Measurements from ENCODE around the gene LYPD6B.

LYPD6B gene

DNA sequence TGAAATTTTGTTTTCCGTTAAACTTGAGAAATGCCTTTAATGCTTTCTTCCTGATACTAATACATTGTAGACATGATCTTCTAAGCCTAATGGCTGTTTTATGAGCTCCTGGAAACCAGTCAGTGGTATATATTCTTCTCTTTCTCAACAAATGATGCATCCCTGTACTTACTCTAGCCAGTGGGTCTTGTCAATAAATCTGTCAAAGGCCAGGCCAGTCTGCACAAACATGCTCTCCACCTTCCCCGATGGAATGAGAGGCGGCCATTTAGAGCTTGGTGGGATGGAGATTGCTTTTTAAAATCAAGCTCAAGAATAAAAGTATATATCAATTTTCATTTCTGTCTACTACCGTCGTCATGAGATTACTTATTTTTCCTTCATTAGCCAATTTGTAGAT is 140.1 kb downstream of the LYPD6B start:
- H3K9me3 ChIP-seq (ENCODE audit: control insufficient read depth, low read length), result no peaks in the 10 kb centered on the region
- H3K27ac ChIP-seq (ENCODE audit: insufficient read depth, low read length, poor library complexity, severe bottlenecking), result no peak overlapping the region
- no peaks in the 10 kb centered on the region for H3K36me3 ChIP-seq (ENCODE audit: control insufficient read depth, insufficient read depth, low read length)
- H3K27me3 ChIP-seq (replicated peaks; ENCODE audit: control insufficient read depth, insufficient read depth, low read length, poor library complexity, severe bottlenecking), result peaks cover 4% of the 10 kb centered on the region
- H3K4me3 ChIP-seq (ENCODE audit: insufficient read depth, low read depth, low read length, poor library complexity, severe bottlenecking), result no peak overlapping the region
- no peaks in the 10 kb centered on the region for H3K4me1 ChIP-seq (ENCODE audit: control insufficient read depth, insufficient read depth, low read length, poor library complexity, severe bottlenecking)
- DNase-seq, result no peak

DNA sequence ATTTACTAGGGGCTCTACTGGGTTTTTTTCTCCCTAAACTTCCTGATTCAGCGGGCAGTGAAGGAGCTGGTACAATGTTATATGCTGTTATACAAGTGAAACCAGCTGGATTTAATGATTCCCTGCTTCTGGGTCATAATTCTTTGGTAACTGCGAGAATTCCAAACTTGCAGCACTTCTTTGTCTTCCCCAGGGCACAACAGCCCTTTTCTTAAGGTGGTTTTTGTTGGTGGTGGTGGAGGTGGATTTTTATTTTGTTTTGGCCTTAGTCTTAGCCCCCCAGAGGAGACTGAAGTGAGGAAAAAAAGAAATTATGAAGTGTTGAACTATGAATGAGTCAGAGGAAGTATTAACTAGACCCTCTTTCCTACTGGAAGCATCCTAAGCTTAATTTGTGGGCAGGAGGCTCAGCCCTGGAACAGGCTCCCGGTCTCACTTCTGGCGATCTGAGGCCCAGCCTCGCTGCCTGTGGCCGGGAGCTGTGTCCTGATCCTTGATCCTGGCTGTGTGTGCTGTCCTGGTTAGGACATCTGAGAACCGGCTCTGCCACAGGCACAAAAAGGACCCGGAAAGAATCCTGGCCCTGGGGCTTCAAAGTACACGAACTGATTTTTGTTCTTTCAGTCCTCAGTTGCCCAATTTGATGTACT is 141.9 kb downstream of the LYPD6B start:
- Histone ChIP-seq H3K36me3 (ENCODE audit: control insufficient read depth, insufficient read depth, low read length) (no peaks in the 10 kb centered on the region), H3K27ac (ENCODE audit: insufficient read depth, low read length, poor library complexity, severe bottlenecking) (no peak overlapping the region), H3K27me3 (replicated peaks; ENCODE audit: control insufficient read depth, insufficient read depth, low read length, poor library complexity, severe bottlenecking) (peaks cover 4% of the 10 kb centered on the region), H3K9me3 (ENCODE audit: control insufficient read depth, low read length) (no peaks in the 10 kb centered on the region), H3K4me3 (ENCODE audit: insufficient read depth, low read depth, low read length, poor library complexity, severe bottlenecking) (no peak overlapping the region), H3K4me1 (ENCODE audit: control insufficient read depth, insufficient read depth, low read length, poor library complexity, severe bottlenecking) (no peaks in the 10 kb centered on the region)
- DNase-seq, result no peak

DNA sequence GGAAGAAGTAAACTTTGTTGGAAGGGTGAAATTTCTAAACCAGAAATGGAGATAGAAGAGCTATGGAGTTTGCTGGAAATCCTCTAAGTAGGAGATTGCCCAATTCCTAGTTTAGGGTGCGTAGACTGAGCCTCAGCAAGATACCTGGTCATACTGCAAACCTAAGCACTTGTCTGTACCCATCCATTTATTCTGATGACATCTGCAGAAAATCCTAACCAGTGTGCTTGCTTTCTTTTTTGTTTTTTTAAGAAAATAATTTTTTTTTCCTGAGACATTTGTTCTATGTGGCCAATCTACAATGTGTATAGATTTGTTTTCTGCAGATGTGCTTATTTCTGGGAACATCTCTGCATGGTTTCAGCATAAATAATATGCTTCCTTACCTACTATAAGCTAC is 144.7 kb downstream of the LYPD6B start:
- no peaks in the 10 kb centered on the region for H3K9me3 ChIP-seq (ENCODE audit: control insufficient read depth, low read length)
- H3K4me3 ChIP-seq (ENCODE audit: insufficient read depth, low read depth, low read length, poor library complexity, severe bottlenecking), result no peak overlapping the region
- no peaks in the 10 kb centered on the region for H3K36me3 ChIP-seq (ENCODE audit: control insufficient read depth, insufficient read depth, low read length)
- H3K27me3 ChIP-seq (replicated peaks; ENCODE audit: control insufficient read depth, insufficient read depth, low read length, poor library complexity, severe bottlenecking), result peaks cover 4% of the 10 kb centered on the region
- DNase-seq, result no peak
- H3K4me1 ChIP-seq (ENCODE audit: control insufficient read depth, insufficient read depth, low read length, poor library complexity, severe bottlenecking), result no peaks in the 10 kb centered on the region
- no peak overlapping the region for H3K27ac ChIP-seq (ENCODE audit: insufficient read depth, low read length, poor library complexity, severe bottlenecking)

DNA sequence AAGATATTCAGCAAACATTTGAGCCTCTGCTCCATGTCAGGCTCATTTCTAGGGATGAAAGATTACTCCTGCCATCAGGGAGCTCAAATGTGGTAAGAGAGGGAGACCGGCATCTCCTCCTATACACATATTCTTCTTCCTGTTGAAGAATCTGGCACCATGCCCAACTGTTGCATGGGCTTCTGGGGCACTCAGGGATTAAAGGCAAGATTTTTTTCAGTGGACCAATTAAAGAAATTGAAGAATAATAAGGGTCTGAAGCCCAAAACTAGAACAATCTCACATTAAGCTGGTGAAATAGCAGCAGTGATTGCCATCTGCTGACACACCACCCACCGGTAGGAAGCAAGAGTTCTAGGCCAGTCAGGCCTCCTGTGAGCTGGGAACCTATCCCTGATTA is 146.5 kb downstream of the LYPD6B start:
- no peak for DNase-seq

DNA sequence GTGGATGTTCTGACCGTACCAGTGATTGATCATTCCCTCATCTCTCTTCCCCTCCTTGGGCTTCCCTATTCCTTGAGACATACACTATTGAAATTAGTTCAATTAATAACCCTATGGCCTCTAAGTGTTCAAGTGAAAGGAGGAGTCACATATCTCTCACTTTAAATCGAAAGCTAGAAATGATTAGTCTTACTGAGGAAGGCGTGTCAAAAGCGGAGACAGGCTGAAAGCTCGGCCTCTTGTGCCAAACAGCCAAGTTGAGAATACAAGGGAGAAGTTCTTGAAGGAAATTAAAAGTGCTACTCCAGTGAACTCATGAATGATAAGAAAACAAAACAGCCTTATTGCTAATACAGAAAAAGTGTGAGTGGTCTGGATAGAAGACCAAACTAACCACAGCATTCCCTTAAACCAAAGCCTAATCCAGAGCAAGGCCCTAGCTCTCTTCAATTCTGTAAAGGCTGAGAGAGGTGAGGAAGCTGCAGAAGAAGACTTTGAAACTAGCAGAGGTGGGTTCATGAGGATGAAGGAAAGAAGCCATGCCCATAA is 147.5 kb downstream of the LYPD6B start:
- no peaks in the 10 kb centered on the region for H3K4me1 ChIP-seq (ENCODE audit: control insufficient read depth, insufficient read depth, low read length, poor library complexity, severe bottlenecking)

More for the DNA sequence above, 146.5 kb downstream of the LYPD6B start:
- H3K9me3 ChIP-seq (ENCODE audit: control insufficient read depth, low read length), result no peaks in the 10 kb centered on the region
- H3K27me3 ChIP-seq (replicated peaks; ENCODE audit: control insufficient read depth, insufficient read depth, low read length, poor library complexity, severe bottlenecking), result peaks cover 4% of the 10 kb centered on the region
- H3K36me3 ChIP-seq (ENCODE audit: control insufficient read depth, insufficient read depth, low read length), result no peaks in the 10 kb centered on the region
- no peaks in the 10 kb centered on the region for H3K4me1 ChIP-seq (ENCODE audit: control insufficient read depth, insufficient read depth, low read length, poor library complexity, severe bottlenecking)
- no peak overlapping the region for H3K27ac ChIP-seq (ENCODE audit: insufficient read depth, low read length, poor library complexity, severe bottlenecking)
- no peak overlapping the region for H3K4me3 ChIP-seq (ENCODE audit: insufficient read depth, low read depth, low read length, poor library complexity, severe bottlenecking)

DNA sequence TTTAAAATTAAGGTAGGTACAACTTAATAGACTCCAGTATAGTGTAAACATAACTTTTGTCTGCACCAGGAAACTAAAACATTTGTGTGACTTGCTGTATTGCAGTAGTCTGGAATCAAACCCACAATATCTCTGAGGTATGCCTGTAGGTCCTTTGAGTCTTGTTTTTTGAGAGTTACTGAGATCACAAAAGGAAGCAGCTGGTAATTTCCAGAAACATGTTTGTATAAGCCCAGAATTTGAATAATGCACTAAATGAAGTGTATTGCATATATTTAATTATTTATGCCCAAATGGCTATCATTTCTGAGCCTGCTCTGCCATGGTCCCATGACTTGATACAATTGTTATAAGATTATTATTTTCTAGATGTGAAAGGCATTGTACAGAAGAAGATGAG is 148.6 kb downstream of the LYPD6B start:
- no peaks in the 10 kb centered on the region for H3K9me3 ChIP-seq (ENCODE audit: control insufficient read depth, low read length)
- H3K4me3 ChIP-seq (ENCODE audit: insufficient read depth, low read depth, low read length, poor library complexity, severe bottlenecking), result no peak overlapping the region
- H3K4me1 ChIP-seq (ENCODE audit: control insufficient read depth, insufficient read depth, low read length, poor library complexity, severe bottlenecking), result no peaks in the 10 kb centered on the region
- no peak for DNase-seq
- no peak overlapping the region for H3K27ac ChIP-seq (ENCODE audit: insufficient read depth, low read length, poor library complexity, severe bottlenecking)
- no peaks in the 10 kb centered on the region for H3K36me3 ChIP-seq (ENCODE audit: control insufficient read depth, insufficient read depth, low read length)
- H3K27me3 ChIP-seq (replicated peaks; ENCODE audit: control insufficient read depth, insufficient read depth, low read length, poor library complexity, severe bottlenecking), result no peaks in the 10 kb centered on the region

More for the DNA sequence above, 147.5 kb downstream of the LYPD6B start:
- no peaks in the 10 kb centered on the region for H3K9me3 ChIP-seq (ENCODE audit: control insufficient read depth, low read length)
- H3K27ac ChIP-seq (ENCODE audit: insufficient read depth, low read length, poor library complexity, severe bottlenecking), result no peak overlapping the region
- H3K27me3 ChIP-seq (replicated peaks; ENCODE audit: control insufficient read depth, insufficient read depth, low read length, poor library complexity, severe bottlenecking), result no peaks in the 10 kb centered on the region
- no peaks in the 10 kb centered on the region for H3K36me3 ChIP-seq (ENCODE audit: control insufficient read depth, insufficient read depth, low read length)
- DNase-seq, result no peak
- H3K4me3 ChIP-seq (ENCODE audit: insufficient read depth, low read depth, low read length, poor library complexity, severe bottlenecking), result no peak overlapping the region

DNA sequence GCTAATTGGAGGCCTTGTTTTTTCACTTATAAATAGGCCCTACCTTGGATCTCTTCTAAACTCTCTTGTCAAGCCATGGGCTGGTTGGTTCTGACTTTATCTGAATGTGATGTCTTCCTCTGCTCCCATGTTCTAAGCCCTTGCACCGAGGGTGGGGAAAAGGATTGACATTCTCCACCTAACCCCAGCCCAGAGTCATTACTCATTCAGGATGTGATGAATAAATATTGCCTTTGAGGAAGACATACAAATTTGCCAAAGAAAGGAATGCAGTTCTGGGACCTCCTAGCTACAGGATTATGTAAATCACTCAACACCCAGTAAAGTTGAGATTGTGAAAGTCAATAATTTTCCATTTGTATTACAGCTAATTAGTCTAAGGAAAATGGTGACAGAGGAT is 149.8 kb downstream of the LYPD6B start:
- H3K27ac ChIP-seq (ENCODE audit: insufficient read depth, low read length, poor library complexity, severe bottlenecking), result no peak overlapping the region
- H3K36me3 ChIP-seq (ENCODE audit: control insufficient read depth, insufficient read depth, low read length), result no peaks in the 10 kb centered on the region
- no peak for DNase-seq

DNA sequence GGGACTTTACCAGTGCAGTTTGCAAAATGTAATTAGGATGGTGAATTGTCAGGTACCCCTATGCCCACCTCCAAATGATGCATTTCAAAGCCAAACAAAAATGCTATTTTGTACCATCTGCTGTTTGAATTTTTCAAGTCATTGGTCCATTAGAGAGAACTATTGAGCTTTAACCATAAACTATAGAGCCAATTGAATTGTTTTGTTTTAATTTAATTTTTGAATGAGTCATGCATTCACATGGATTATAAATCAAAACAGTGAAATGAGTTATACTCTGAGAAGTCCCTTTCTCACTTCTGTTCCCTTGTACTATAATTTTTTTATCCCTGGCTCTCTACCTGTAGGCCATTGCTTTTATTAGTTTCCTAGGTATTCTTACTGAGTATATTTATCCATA is 151.3 kb downstream of the LYPD6B start:
- no peak for DNase-seq

More for the DNA sequence above, 149.8 kb downstream of the LYPD6B start:
- Histone ChIP-seq H3K4me1 (ENCODE audit: control insufficient read depth, insufficient read depth, low read length, poor library complexity, severe bottlenecking) (no peaks in the 10 kb centered on the region), H3K4me3 (ENCODE audit: insufficient read depth, low read depth, low read length, poor library complexity, severe bottlenecking) (no peak overlapping the region), H3K9me3 (ENCODE audit: control insufficient read depth, low read length) (no peaks in the 10 kb centered on the region), H3K27me3 (replicated peaks; ENCODE audit: control insufficient read depth, insufficient read depth, low read length, poor library complexity, severe bottlenecking) (no peaks in the 10 kb centered on the region)

DNA sequence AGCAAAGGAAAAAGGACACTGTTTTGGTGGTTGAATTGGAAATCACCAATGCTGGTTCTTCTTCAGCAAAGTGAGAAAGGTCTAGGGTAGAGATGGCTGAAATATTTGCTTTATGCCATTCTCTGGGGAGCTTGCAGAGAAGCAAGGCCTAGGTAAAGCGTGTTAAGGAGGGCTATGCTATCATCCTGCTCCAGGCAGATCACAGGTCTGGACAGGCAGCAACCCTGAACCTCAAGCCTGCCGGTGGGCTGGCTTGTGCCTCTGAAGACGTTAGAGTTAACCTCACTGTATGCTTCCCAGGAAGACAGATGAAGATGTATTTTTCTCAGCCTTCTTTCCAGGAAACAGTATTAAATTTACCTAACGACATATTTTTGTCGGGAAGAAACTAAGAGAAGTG is 153.4 kb downstream of the LYPD6B start:
- Histone ChIP-seq H3K9me3 (ENCODE audit: control insufficient read depth, low read length) (no peaks in the 10 kb centered on the region), H3K4me3 (ENCODE audit: insufficient read depth, low read depth, low read length, poor library complexity, severe bottlenecking) (no peak overlapping the region), H3K4me1 (ENCODE audit: control insufficient read depth, insufficient read depth, low read length, poor library complexity, severe bottlenecking) (no peaks in the 10 kb centered on the region), H3K27me3 (replicated peaks; ENCODE audit: control insufficient read depth, insufficient read depth, low read length, poor library complexity, severe bottlenecking) (no peaks in the 10 kb centered on the region), H3K36me3 (ENCODE audit: control insufficient read depth, insufficient read depth, low read length) (no peaks in the 10 kb centered on the region), H3K27ac (ENCODE audit: insufficient read depth, low read length, poor library complexity, severe bottlenecking) (no peak overlapping the region)
- no peak for DNase-seq

More for the DNA sequence above, 151.3 kb downstream of the LYPD6B start:
- no peaks in the 10 kb centered on the region for H3K27me3 ChIP-seq (replicated peaks; ENCODE audit: control insufficient read depth, insufficient read depth, low read length, poor library complexity, severe bottlenecking)
- H3K9me3 ChIP-seq (ENCODE audit: control insufficient read depth, low read length), result no peaks in the 10 kb centered on the region
- H3K27ac ChIP-seq (ENCODE audit: insufficient read depth, low read length, poor library complexity, severe bottlenecking), result no peak overlapping the region
- H3K4me3 ChIP-seq (ENCODE audit: insufficient read depth, low read depth, low read length, poor library complexity, severe bottlenecking), result no peak overlapping the region
- H3K4me1 ChIP-seq (ENCODE audit: control insufficient read depth, insufficient read depth, low read length, poor library complexity, severe bottlenecking), result no peaks in the 10 kb centered on the region
- H3K36me3 ChIP-seq (ENCODE audit: control insufficient read depth, insufficient read depth, low read length), result no peaks in the 10 kb centered on the region

DNA sequence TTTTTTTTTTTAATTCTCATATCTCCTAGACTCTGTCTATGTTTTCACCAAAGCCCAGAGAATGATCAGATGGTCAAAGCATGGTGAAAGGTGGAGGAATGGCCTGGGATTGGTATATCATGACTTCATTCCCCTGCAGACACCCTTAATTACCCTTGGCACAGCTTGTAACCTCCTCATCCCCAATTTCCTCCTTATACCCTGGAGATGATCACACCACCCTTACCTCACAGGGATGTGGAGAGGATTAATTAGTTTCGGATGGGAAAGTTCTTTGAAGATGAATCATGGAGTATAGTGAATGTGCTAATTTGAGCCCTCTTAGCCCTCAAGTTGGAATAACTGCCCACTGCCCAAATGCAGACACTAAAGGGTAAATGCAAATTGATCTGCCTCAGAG is 153.9 kb downstream of the LYPD6B start:
- no peak for DNase-seq
- Histone ChIP-seq H3K27ac (ENCODE audit: insufficient read depth, low read length, poor library complexity, severe bottlenecking) (no peak overlapping the region), H3K9me3 (ENCODE audit: control insufficient read depth, low read length) (no peaks in the 10 kb centered on the region), H3K4me3 (ENCODE audit: insufficient read depth, low read depth, low read length, poor library complexity, severe bottlenecking) (no peak overlapping the region), H3K4me1 (ENCODE audit: control insufficient read depth, insufficient read depth, low read length, poor library complexity, severe bottlenecking) (no peaks in the 10 kb centered on the region), H3K36me3 (ENCODE audit: control insufficient read depth, insufficient read depth, low read length) (no peaks in the 10 kb centered on the region), H3K27me3 (replicated peaks; ENCODE audit: control insufficient read depth, insufficient read depth, low read length, poor library complexity, severe bottlenecking) (no peaks in the 10 kb centered on the region)
